Measurements from ENCODE around the gene TMEM44.

TMEM44 gene

DNA sequence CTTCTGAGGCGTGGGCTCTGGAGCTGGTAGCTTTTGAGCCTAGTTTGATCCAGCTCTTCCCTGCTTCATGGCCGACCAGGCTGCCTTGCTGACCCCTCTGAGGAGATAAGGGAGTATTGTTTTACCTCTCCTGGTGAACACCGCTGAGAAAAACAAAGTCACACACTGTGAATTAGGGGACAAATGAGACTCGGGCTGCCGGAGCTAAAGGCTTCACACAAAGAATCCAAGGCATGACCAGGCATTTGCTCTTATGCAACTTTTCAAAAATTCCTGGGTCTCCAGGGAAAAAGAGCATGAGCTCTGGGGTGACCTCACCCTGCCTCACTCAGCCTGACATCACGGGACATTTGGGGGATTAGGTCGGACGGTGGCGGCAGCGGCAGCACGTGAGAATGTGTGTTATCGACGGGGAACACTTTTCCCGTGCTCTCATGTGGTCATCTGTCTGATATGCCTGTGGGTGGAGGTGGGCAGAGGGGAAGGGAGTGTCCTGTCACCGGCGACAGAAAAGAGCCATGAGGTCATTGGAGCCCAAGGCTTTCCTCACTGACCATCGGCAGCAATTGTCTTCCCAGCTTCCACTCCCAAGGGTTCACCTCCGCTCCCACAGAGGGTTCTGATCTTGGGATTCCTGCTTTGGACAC is 61.0 kb downstream of the TMEM44 start:
- DNase-seq (ENCODE audit: low read depth, low spot score), result peak; percentile 82
- ChIA-PET CTCF (interaction anchor here (0.7 to 5.7 kb wide), 12 partner anchors 8 to 123 kb away, joined by 3 to 42 read pairs (median 4); no protein-coding TSS in a partner anchor), POLR2A (interaction anchor here (0.6 to 1.1 kb wide), 2 partner anchors 21 to 74 kb away, joined by 3 read pairs; no protein-coding TSS in a partner anchor)
- H3K4me3 ChIP-seq (ENCODE audit: low read depth, low read length), result no peak overlapping the region
- TF ChIP-seq, protein P1, sequence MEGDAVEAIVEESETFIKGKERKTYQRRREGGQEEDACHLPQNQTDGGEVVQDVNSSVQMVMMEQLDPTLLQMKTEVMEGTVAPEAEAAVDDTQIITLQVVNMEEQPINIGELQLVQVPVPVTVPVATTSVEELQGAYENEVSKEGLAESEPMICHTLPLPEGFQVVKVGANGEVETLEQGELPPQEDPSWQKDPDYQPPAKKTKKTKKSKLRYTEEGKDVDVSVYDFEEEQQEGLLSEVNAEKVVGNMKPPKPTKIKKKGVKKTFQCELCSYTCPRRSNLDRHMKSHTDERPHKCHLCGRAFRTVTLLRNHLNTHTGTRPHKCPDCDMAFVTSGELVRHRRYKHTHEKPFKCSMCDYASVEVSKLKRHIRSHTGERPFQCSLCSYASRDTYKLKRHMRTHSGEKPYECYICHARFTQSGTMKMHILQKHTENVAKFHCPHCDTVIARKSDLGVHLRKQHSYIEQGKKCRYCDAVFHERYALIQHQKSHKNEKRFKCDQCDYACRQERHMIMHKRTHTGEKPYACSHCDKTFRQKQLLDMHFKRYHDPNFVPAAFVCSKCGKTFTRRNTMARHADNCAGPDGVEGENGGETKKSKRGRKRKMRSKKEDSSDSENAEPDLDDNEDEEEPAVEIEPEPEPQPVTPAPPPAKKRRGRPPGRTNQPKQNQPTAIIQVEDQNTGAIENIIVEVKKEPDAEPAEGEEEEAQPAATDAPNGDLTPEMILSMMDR (IDR thresholded peaks at IDR 0.05; ENCODE audit: insufficient read depth, low read length, missing control alignments), result no peak

DNA sequence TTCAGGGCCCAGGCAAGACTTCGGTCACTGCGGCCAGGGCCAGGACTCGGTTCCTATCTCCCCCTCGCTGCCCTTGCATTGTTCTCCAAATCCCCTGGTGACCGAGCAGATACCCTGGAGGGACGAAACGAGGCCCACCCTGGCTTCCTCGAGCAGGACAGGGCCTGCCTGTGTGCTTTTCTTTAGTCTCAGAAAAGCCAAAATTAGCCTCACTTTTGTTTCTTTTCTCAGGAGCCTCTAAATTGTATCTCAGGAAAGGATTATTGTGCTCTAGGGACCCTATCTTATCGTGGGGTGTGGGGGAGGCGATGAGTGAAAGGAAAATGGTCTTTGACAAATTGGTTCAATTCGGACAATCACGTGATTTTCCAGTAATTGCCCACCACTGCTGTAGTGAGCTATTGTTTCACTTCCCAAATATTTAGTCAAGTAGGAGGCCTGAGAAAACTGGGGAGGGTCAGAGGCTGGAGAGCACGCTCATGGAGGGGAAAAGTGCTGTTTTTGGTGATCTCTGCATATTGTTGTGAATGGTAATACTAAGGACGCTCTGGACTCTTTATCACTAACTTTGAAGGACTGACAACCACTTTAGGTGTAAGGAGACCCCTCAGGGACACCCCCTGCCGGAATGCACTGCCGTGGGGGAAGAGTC is 61.6 kb downstream of the TMEM44 start:
- H3K4me3 ChIP-seq (ENCODE audit: low read depth, low read length), result no peak overlapping the region
- TF ChIP-seq, protein P1 (IDR thresholded peaks at IDR 0.05; ENCODE audit: insufficient read depth, low read length, missing control alignments), result no peak
- no peak for DNase-seq (ENCODE audit: low read depth, low spot score)
- POLR2A ChIA-PET, result interaction anchor here (0.6 to 1.1 kb wide), 2 partner anchors 21 to 74 kb away, joined by 3 read pairs; no protein-coding TSS in a partner anchor
- CTCF ChIA-PET, result interaction anchor here (0.7 to 5.7 kb wide), 8 partner anchors 8 to 122 kb away, joined by 3 to 42 read pairs (median 6); no protein-coding TSS in a partner anchor

DNA sequence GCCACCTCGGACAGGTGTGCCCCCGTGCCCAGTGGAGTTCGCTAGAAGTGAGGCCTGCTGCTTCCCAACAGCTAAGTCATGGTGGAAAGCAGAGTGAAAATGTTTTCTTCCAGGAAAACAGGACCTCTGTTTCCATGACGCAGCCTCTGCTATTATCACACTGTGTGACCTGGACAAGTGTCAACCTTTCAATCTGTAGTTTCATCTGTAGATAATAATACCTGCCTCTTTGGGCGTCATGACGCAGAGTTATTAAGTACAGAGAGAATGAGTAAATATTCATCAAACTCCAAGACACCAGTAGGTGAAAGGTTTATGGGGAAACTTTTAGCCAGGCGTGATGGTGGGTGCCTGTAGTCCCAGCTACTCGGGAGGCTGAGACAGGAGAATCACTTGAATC is 62.3 kb downstream of the TMEM44 start:
- CTCF ChIA-PET, result interaction anchor here (1.3 to 5.7 kb wide), 4 partner anchors 11 to 99 kb away, joined by 4 to 42 read pairs (median 13); no protein-coding TSS in a partner anchor
- H3K4me3 ChIP-seq (ENCODE audit: low read depth, low read length), result no peak overlapping the region
- no peak for DNase-seq (ENCODE audit: low read depth, low spot score)
- TF ChIP-seq, protein P1 (IDR thresholded peaks at IDR 0.05; ENCODE audit: insufficient read depth, low read length, missing control alignments), result no peak
- POLR2A ChIA-PET, result no interaction called here

DNA sequence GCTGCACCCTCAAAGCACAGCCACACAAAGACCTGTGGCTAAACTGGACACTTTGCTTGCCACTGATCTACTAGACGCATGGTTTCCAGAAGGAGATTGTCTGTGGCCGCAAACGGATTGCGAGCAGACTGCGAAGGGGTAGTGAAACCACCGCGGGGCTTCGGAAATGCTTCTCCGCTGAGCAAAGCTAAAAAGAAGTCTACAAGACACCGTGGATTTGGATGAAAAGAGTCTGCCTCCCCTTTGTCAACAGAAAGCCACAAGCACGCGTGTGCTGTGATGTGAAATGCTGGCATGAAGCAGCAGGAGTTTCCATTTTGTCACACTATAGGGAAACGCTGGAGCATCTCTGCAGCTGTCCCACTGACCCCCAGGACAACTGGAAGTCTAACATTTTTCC is 63.0 kb downstream of the TMEM44 start:
- ChIA-PET CTCF (interaction anchor here (1.3 to 5.7 kb wide), 3 partner anchors 12 to 99 kb away, joined by 4 to 42 read pairs (median 19); no protein-coding TSS in a partner anchor), POLR2A (no interaction called here)
- no peak overlapping the region for H3K4me3 ChIP-seq (ENCODE audit: low read depth, low read length)
- no peak for DNase-seq (ENCODE audit: low read depth, low spot score)
- TF ChIP-seq, protein P1 (IDR thresholded peaks at IDR 0.05; ENCODE audit: insufficient read depth, low read length, missing control alignments), result no peak

DNA sequence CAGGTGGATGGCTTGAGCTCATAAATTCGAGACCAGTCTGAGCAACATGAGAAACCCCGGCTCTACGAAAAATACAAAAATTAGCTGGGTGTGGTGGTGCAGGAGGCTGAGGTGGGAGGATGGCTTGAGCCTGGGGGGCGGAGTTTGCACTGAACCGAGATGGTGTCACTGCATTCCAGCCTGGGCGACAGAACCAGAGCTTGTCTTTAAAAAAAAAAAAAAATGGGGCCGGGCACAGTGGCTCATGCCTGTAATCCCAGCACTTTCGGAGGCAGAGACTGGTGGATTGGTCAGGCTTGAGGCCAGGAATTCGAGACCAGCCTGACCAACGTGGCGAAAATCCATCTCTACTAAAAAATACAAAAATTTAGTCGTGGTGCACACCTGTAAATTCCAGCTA is 64.0 kb downstream of the TMEM44 start:
- CTCF ChIA-PET, result interaction anchor here (0.9 to 1.3 kb wide), 2 partner anchors 8 to 13 kb away, joined by 4 read pairs; no protein-coding TSS in a partner anchor
- DNase-seq (ENCODE audit: low read depth, low spot score), result no peak
- no peak overlapping the region for H3K4me3 ChIP-seq (ENCODE audit: low read depth, low read length)
- TF ChIP-seq, protein P1 (IDR thresholded peaks at IDR 0.05; ENCODE audit: insufficient read depth, low read length, missing control alignments), result no peak
- POLR2A ChIA-PET, result no interaction called here
